Measurements from ENCODE around the gene YIPF3. TPM values are rescaled to one million over a fixed set of nuclear protein-coding genes. Genes with fewer than 3 reads are reported as not detected.
"Not testable (repeated sequence)": the region's sequence is repeated elsewhere in the genome, so short reads cannot be mapped to it uniquely, and the experiment has no call there.

The YIPF3 gene
- polyA plus RNA-seq, 3 donors, result 54.0 to 117 (median 97.3) TPM

DNA sequence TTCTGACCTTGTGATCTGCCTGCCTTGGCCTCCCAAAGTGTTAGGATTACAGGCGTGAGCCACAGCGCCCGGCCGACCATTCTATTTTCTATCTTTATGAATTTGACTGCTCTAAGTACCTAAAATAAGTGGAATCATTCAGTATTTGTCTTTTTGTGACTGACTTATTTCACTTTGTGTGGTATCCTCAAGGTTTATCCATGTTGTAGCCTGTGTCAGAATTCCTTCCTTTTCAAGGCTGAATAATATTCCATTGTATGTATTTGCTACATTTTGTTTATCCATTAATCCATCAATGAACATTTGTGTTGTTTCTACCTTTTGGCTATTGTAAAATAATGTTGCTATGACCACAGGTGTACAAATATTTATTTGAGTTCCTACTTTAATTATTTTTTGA lies 44.2 kb downstream of the YIPF3 start:
- WGBS, 3 donors, result 92 to 95% (median 94%) methylated on average over 4 of the region's 4 CpGs

DNA sequence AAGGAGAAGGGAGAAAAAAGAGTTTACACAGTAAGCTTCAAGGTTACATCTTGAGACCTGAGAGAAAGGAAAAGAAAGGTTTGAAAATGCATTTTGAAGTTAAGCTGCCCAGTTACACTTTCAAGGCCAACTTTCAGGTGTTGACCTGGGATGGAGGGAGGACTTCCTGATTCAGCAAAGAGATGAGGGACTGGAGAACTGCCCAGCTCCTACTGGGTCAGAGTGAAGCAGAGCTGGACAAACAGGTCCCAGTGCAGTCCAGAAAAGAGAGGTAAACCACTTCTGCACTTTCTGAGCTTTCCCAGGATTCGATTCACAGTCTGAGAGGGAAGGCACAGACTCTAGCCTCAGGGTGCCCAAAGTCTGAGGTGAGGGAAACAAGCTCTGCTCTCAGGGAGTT lies 45.3 kb downstream of the YIPF3 start:
- WGBS, 3 donors, result 32 to 79% (median 59%) methylated on average over 1 of the region's 1 CpG
- H3K27ac ChIP-seq (ENCODE audit: low read depth, low read length), result no peak overlapping the region

More for the DNA sequence above, 44.2 kb downstream of the YIPF3 start:
- H3K27ac ChIP-seq (ENCODE audit: low read depth, low read length), result no peak overlapping the region

DNA sequence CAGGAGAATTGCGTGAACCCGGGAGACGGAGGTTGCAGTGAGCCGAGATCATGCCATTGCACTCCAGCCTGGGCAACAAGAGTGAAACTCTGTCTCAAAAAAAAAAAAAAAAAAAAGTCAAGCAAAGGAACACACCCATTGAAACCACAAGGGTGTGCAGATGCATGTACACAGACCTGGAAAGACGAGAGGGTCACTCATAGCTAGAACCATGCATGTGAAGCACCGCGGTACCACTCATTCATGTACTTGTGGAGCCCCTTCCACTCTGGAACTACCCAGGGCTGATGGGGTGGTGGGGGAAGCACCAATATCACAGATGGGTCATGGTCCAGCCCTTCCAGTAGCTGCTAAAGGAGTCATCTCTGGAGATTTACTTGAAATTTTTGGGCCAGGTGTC lies 46.8 kb downstream of the YIPF3 start:
- H3K27ac ChIP-seq (ENCODE audit: low read depth, low read length), result no peak overlapping the region
- 86 to 94% (median 91%) methylated on average over 7 of the region's 7 CpGs for WGBS, 3 donors

DNA sequence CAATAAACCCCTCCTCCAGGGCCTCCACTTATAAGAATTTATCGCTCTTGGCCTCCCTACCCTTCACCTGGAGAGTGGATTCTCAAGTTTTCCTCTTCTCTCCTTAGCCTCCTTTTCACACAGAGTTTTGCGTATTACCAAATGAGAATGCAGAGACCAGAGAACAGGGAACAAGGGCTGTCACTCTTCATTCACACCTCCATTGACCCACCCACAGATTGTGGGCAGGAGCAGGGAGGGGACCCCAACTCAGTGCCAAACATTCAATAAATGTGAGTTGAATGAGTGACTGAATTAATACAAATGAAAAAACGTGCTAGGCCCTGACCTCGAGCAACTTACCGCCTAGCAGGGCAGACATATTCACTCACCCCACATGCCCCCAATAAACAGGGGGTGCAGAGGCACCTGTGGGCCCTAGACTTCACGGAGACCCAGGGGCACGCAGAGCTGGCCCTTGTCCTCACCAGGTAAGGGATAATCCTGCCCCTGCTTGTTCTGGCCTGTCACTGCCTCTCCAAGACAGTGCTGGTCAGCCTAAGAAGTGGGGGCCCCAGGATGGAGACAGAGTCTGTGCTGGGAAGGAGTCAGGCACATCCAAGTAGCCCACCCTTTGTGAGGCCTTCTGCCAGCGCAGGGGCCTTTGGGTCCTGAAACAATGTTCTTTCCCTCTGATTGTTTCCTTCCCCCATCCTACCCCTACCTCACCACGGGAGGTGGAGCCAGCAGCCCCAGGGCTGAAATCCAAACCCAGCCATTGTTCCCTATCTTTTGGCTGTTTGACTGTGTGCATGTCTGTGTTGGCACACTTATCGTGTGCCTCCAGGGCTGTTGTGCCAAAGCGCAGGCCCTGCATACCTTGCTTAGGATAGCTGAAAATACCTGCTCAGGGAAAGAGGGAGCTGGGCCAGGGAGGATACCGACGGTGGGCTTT lies 47.7 kb downstream of the YIPF3 start:
- 57 to 79% (median 78%) methylated on average over 13 of the region's 13 CpGs for WGBS, 3 donors
- H3K27ac ChIP-seq (ENCODE audit: low read depth, low read length), result no peak overlapping the region

DNA sequence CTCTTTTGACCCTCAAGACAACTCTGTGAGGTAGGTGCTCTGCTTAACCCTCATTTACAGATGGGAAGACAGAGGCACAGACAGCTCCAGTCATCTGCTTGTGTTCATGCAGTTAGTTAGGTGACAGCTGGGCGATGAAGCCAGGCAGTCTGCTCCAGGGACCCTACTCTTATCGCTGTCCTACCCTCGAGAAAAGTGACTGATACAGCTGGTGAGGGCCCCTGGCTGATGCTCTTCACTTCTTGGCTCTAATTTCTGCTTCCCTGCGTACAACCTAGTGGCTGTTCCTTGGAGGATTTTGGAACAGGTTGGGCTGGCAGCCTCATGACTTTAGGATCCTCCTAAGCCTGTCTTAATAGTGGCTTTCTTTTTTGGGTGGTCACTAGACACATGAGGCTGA lies 48.5 kb downstream of the YIPF3 start:
- WGBS, 3 donors, result 78 to 87% (median 79%) methylated on average over 4 of the region's 4 CpGs
- H3K27ac ChIP-seq (ENCODE audit: low read depth, low read length), result no peak overlapping the region

DNA sequence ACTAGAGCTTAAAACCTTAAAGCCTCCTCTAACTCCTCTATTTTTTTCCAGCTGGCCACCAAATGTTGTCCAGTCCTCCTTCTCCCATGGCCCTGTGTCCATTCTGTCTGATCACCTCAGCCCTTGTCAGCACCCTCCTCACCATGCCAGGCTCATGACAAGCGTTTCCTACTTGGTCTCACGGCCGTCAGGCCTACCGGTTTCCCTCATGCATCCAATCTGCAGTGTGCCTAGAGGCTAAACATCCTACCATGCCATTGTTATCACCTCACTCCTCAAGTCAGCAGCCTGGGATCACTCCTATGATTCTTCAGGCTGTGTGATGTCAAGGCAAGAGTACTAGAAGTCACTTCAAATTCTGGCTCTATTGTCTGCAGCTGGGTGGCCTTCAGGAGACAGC lies 49.0 kb downstream of the YIPF3 start:
- 76 to 89% (median 82%) methylated on average over 4 of the region's 4 CpGs for WGBS, 3 donors
- no peak overlapping the region for H3K27ac ChIP-seq (ENCODE audit: low read depth, low read length)

DNA sequence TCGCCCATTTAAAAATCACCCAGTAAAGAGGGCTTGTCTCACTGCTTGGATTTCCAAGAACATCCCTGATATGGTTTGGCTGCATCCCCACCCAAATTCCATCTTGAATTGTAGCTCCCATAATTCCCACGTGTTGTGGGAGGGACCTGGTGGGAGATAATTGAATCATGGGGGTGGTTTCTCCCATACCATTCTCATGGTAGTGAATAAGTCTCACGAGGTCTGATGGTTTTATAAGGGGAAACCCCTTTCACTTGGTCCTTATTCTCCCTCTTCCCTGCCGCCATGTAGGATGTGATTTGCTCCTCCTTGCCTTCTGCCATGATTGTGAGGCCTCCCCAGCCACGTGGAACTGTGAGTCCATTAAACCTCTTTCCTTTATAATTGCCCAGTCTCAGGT lies 49.5 kb downstream of the YIPF3 start:
- WGBS, 3 donors, result 60 to 74% (median 68%) methylated on average over 5 of the region's 5 CpGs
- not testable (repeated sequence) for H3K27ac ChIP-seq (ENCODE audit: low read depth, low read length)

DNA sequence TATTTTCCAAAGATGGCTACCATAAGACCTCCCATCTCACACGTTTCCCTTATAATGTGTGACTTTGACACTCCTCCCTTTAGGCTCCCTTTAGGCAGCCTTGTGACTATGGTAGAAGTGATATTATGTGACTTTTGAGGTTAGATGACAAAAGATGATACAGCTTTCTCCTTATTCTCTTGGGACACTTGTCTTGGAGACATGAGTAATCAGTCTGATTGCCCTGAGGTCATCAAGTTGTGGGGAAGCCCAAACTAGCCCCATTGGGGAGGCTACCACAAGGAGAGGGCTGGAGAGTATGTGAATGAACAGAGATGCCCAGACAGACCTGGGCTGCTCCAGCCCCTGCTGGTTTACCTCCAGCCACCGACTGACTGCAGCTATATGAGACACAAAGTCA lies 50.8 kb downstream of the YIPF3 start:
- no peak overlapping the region for H3K27ac ChIP-seq (ENCODE audit: low read depth, low read length)
- 50 to 73% (median 66%) methylated on average over 2 of the region's 2 CpGs for WGBS, 3 donors

DNA sequence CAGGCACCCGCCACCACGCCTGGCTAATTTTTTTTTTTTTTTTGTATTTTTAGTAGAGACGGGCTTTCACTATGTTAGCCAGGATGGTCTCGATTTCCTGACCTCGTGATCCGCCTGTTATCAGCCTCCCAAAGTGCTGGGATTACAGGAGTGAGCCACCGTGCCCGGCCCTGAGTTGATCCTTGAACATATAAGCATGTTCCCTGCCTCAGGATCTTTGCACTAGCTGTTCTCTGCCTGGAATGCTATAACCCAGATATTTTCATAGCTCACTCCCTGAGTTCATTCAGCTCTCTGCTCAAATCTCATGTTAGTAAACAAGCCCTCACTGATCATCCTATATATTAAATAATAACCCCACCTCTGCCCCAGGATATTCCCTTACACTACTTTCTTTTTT lies 52.4 kb downstream of the YIPF3 start:
- WGBS, 3 donors, result 79 to 87% (median 81%) methylated on average over 8 of the region's 8 CpGs
- H3K27ac ChIP-seq (ENCODE audit: low read depth, low read length), result no peak overlapping the region

DNA sequence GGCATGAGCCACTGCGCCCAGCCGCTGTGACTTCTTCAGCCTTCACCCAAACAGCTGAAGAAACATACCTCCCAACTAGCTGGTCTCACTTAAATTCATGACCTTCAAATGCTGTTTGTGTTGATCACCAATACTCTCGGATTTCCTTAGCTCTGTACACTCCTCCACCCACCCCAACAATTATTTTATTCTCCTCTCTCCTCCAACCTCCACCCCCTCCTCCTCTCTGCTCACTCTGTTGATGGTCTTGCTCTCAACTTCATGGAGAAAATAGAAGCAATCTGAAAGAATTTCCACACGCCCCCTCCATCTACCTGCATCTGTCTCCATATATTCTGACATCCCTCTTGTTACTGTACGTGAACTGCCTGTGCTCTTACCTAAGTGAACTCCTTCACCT lies 54.8 kb downstream of the YIPF3 start:
- 55 to 75% (median 71%) methylated on average over 5 of the region's 5 CpGs for WGBS, 3 donors
- no peak overlapping the region for H3K27ac ChIP-seq (ENCODE audit: low read depth, low read length)

Other genes with a start within 250 kb of the YIPF3 start
- gene SLC22A7, start 218.7 kb downstream of the YIPF3 start, polyA plus RNA-seq, result not detected
- gene CRIP3, start 208.1 kb downstream of the YIPF3 start, polyA plus RNA-seq, result 1 to 10 TPM in 1 of 3 donors, under 1 TPM in 1, not detected in 1; 0.61 to 1.4 TPM
- gene ZNF318, start 147.3 kb downstream of the YIPF3 start, polyA plus RNA-seq, result 1 to 10 TPM; 3.9 to 6.7 (median 5.2) TPM
- gene ABCC10, start 89.4 kb downstream of the YIPF3 start, polyA plus RNA-seq, result 10 to 100 TPM in 2 of 3 donors, 1 to 10 TPM in 1; 8.2 to 13.7 (median 11.7) TPM
- gene DLK2, start 61.4 kb downstream of the YIPF3 start, polyA plus RNA-seq, result under 1 TPM; 0.25 to 0.45 (median 0.34) TPM
- 10 to 100 TPM; 16.4 to 23.7 (median 17.2) TPM for gene TJAP1, start 39.4 kb downstream of the YIPF3 start, polyA plus RNA-seq
- 1 to 10 TPM in 1 of 3 donors, under 1 TPM in 1, not detected in 1; 0.10 to 1.0 TPM for gene LRRC73, start 6.6 kb downstream of the YIPF3 start, polyA plus RNA-seq
- gene POLR1C, start 163 bp upstream of the YIPF3 start, polyA plus RNA-seq, result 10 to 100 TPM; 17.0 to 48.2 (median 19.2) TPM
- 10 to 100 TPM in 1 of 3 donors, 1 to 10 TPM in 2; 7.0 to 12.8 (median 9.8) TPM for gene XPO5, start 59.1 kb upstream of the YIPF3 start, polyA plus RNA-seq
- gene POLH, start 59.3 kb upstream of the YIPF3 start, polyA plus RNA-seq, result 1 to 10 TPM; 3.2 to 5.5 (median 4.3) TPM
- gene GTPBP2, start 112.3 kb upstream of the YIPF3 start, polyA plus RNA-seq, result 10 to 100 TPM; 27.3 to 49.6 (median 45.2) TPM
- 10 to 100 TPM; 14.8 to 20.5 (median 15.1) TPM for gene MAD2L1BP, start 118.9 kb upstream of the YIPF3 start, polyA plus RNA-seq
- under 1 TPM; 0.21 to 0.52 (median 0.22) TPM for gene RSPH9, start 128.1 kb upstream of the YIPF3 start, polyA plus RNA-seq
- 10 to 100 TPM; 36.0 to 82.0 (median 51.8) TPM for gene MRPS18A, start 170.9 kb upstream of the YIPF3 start, polyA plus RNA-seq

All from adipose tissue (tissue), 3 donors.